Neuronal stem cell (in vitro differentiated cells): ENCODE measurements around the gene KCNQ1.

ENCODE experiments used
- DNase-seq: peaks from one replicate; pipeline ENCODE4 v3.0.0-alpha.2; 2013; ENCODE audit warnings: low spot score
- H2AFZ ChIP-seq: one replicate; pipeline ENCODE4 v1.6.1; 2013; ENCODE audit warnings: mild to moderate bottlenecking, low read length, inconsistent platforms
- H2AK5ac ChIP-seq: 2 replicates; pipeline ENCODE4 v1.6.1; 2013; ENCODE audit warnings: low read depth, mild to moderate bottlenecking, inconsistent platforms, low read length, moderate library complexity, mixed read lengths
- H2BK120ac ChIP-seq: 2 replicates; pipeline ENCODE4 v1.6.1; 2013; ENCODE audit warnings: low read depth, mild to moderate bottlenecking, inconsistent platforms, low read length, moderate library complexity, mixed read lengths
- H2BK12ac ChIP-seq: one replicate; pipeline ENCODE4 v1.6.1; 2013; ENCODE audit warnings: low read length, inconsistent platforms
- H2BK15ac ChIP-seq: 2 replicates; pipeline ENCODE4 v1.6.1; 2013; ENCODE audit warnings: mild to moderate bottlenecking, low read length, inconsistent platforms, mixed read lengths
- H2BK5ac ChIP-seq: one replicate; pipeline ENCODE4 v1.6.1; 2013; ENCODE audit warnings: inconsistent platforms, mild to moderate bottlenecking, low read length, moderate library complexity
- H3K14ac ChIP-seq: one replicate; pipeline ENCODE4 v1.6.1; 2013; ENCODE audit warnings: low read length, inconsistent platforms
- H3K18ac ChIP-seq: 2 replicates; pipeline ENCODE4 v1.6.1; 2013; ENCODE audit warnings: low read length, inconsistent platforms
- H3K23ac ChIP-seq: 2 replicates; pipeline ENCODE4 v1.6.1; 2013; ENCODE audit warnings: low read depth, mild to moderate bottlenecking, mixed read lengths, low read length, inconsistent platforms; ENCODE audit not compliant: poor library complexity
- H3K27ac ChIP-seq: replicated peaks from 3 replicates; pipeline ENCODE4 v1.5.1; 2013; ENCODE audit warnings: low read length, inconsistent platforms
- H3K27me3 ChIP-seq, 3 experiments: 2 replicates each; pipeline ENCODE4 v1.6.1; 2013; ENCODE audit warnings: low read length in 3 of 3, mild to moderate bottlenecking in 2 of 3, inconsistent platforms in 1 of 3, low read depth in 1 of 3, mixed read lengths in 1 of 3, moderate library complexity in 1 of 3; ENCODE audit not compliant: control insufficient read depth in 3 of 3, insufficient read depth in 3 of 3
- H3K36me3 ChIP-seq, 2 donors: replicated peaks in 1 of 2; 2 replicates each; pipeline ENCODE4 v1.6.1; 2013; ENCODE audit warnings: low read length in 2 of 2; ENCODE audit not compliant: control insufficient read depth in 2 of 2, insufficient read depth in 2 of 2
- H3K4ac ChIP-seq: 2 replicates; pipeline ENCODE4 v1.6.1; 2013; ENCODE audit warnings: inconsistent platforms, mild to moderate bottlenecking, low read length, moderate library complexity
- H3K4me1 ChIP-seq, 2 donors: 1 replicate in 1 of 2; 2 replicates in 1 of 2; pipeline ENCODE4 v1.6.1; 2013; ENCODE audit warnings: low read length in 2 of 2, low read depth in 1 of 2; ENCODE audit not compliant: control insufficient read depth in 2 of 2, insufficient read depth in 1 of 2
- H3K4me2 ChIP-seq: one replicate; pipeline ENCODE4 v1.6.1; 2013; ENCODE audit warnings: mild to moderate bottlenecking, low read length, inconsistent platforms; ENCODE audit not compliant: insufficient read depth, poor library complexity, severe bottlenecking
- H3K4me3 ChIP-seq, 2 donors: 2 replicates each; pipeline ENCODE4 v1.5.1; 2013; ENCODE audit warnings: low read length in 2 of 2, mild to moderate bottlenecking in 2 of 2, inconsistent platforms in 1 of 2, moderate library complexity in 1 of 2
- H3K79me1 ChIP-seq: one replicate; pipeline ENCODE4 v1.6.1; 2013; ENCODE audit warnings: low read depth, mild to moderate bottlenecking, inconsistent platforms, low read length, moderate library complexity
- H3K9ac ChIP-seq: one replicate; pipeline ENCODE4 v1.6.1; 2013; ENCODE audit warnings: mild to moderate bottlenecking, low read depth, low read length, inconsistent platforms; ENCODE audit not compliant: poor library complexity
- H3K9me3 ChIP-seq, 2 donors: replicated peaks in 1 of 2; 2 replicates each; pipeline versions ENCODE3 to v1.6.1; 2013; ENCODE audit warnings: low read length in 2 of 2, mild to moderate bottlenecking in 2 of 2, inconsistent platforms in 1 of 2, low read depth in 1 of 2, mixed read lengths in 1 of 2, moderate library complexity in 1 of 2; ENCODE audit not compliant: control insufficient read depth in 2 of 2, insufficient read depth in 1 of 2
- H4K8ac ChIP-seq: one replicate; pipeline ENCODE4 v1.6.1; 2013; ENCODE audit warnings: low read depth, mild to moderate bottlenecking, inconsistent platforms, low read length, moderate library complexity
- H4K91ac ChIP-seq: one replicate; pipeline ENCODE4 v1.6.1; 2013; ENCODE audit warnings: low read length, low read depth, mild to moderate bottlenecking, inconsistent platforms; ENCODE audit not compliant: poor library complexity
- WGBS, 2 donors: extraction: QIAGEN DNeasy Blood & Tissue Kit; methylation state at CpG; one replicate each; pipeline ENCODE4 v1.1.7; 2013; ENCODE audit warnings: missing lambda C conversion rate in 2 of 2, mixed read lengths in 1 of 2; ENCODE audit not compliant: insufficient read length in 2 of 2, insufficient replicate concordance in 1 of 2; ENCODE audit errors: extremely low coverage in 2 of 2; 5-methylcytosine and 5-hydroxymethylcytosine counted together

The KCNQ1 gene

DNA sequence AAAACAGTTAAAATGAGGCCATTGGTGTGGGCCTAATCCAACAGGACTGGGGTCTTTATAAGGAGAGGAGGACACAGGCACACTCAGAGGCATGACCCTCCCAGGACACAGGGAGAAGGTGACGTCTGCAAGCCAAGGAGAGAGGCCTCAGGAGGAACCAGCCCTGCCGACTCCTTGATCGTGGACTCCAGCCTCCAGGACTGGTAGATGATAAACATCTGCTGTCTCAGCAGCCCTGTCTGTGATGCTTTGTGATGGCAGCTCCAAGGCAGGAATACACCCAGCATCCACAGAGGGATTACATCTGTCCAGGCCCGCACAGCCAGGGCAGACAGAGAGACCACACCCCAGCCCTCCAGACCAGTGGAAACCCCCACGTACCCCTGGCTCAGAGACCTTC, 422.3 kb downstream of the KCNQ1 start:
- no CpG with 5 or more reads among the region's 5 CpGs for WGBS, 2 donors

DNA sequence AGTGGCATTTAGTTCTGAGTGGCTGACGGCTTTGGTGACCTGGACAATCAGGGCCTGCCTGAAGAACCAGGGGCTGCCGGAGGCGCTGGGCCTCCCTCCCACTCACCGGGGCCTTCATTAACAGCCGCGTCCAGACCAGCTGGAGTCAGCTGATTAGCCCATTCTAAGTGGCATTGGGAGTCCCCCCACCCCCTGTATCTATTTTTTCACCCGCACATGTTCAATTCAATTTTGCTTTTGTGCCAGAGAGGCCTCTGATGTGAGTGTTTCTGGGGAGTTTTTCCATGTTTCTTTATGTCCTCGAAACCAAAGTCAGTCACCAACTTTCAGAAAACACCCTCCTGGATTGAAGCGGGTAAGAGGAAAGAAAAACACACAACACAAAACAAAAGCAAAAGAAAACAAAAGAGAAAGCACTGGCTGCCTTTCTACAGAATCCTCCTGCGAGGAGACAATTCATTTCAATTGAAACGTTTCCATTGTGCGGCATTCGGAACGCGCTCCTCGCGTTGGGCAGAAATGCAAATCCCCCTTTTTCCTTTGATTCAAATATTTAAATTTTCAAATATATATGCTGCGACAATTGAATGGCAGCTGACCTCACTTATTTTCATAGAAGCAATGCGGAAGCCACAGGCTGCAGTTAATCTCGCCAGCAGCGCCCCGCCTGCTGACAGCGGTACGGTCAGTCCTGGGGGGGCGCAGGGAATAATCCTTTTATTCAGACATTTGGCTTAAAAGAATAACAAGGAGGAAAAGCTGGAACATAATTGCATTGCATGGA, 423.1 kb downstream of the KCNQ1 start:
- Histone ChIP-seq H2BK120ac (peak overlapping the region; percentile 91), H3K23ac (no peak overlapping the region), H3K79me1 (peaks cover 1% of the 10 kb centered on the region), H3K36me3 (no peaks in the 10 kb centered on the region), H3K27ac (peak overlapping the region; percentile 72), H3K4me2 (peak overlapping the region; percentile 56), H2BK5ac (peak overlapping the region; percentile 62), H4K91ac (no peak overlapping the region), H3K27me3 (peaks cover 3 to 54% (median 33%) of the 10 kb centered on the region in 3 experiments), H3K4me1 (peaks cover 26 to 42% of the 10 kb centered on the region in 2 donors), H2AK5ac (no peak overlapping the region), H3K14ac (no peak overlapping the region), H3K4me3 (peak overlapping the region in 1 of 2 donors; percentile 16), H2AFZ (peak overlapping the region; percentile 77), H3K18ac (no peak overlapping the region), H3K9ac (no peak overlapping the region), H4K8ac (no peak overlapping the region), H3K4ac (no peak overlapping the region), H2BK15ac (no peak overlapping the region), H3K9me3 (peaks cover 5 to 6% of the 10 kb centered on the region in 2 donors), H2BK12ac (no peak overlapping the region)
- DNase-seq, result no peak
- WGBS, 2 donors, result no CpG with 5 or more reads among the region's 25 CpGs

More for the DNA sequence above, 422.3 kb downstream of the KCNQ1 start:
- DNase-seq, result no peak
- H2BK15ac ChIP-seq, result peak overlapping the region; percentile 100
- peaks cover 5 to 6% of the 10 kb centered on the region in 2 donors for H3K9me3 ChIP-seq
- peak overlapping the region; percentile 69 for H2BK12ac ChIP-seq
- H3K4me3 ChIP-seq, result no peak overlapping the region
- H3K27me3 ChIP-seq, result peaks cover 3 to 54% (median 33%) of the 10 kb centered on the region in 3 experiments
- no peak overlapping the region for H3K9ac ChIP-seq
- no peak overlapping the region for H2AFZ ChIP-seq
- H2AK5ac ChIP-seq, result peak overlapping the region; percentile 82
- no peak overlapping the region for H4K91ac ChIP-seq
- H3K18ac ChIP-seq, result peak overlapping the region; percentile 88
- no peaks in the 10 kb centered on the region for H3K36me3 ChIP-seq
- H3K27ac ChIP-seq, result peak overlapping the region; percentile 72
- peak overlapping the region; percentile 62 for H2BK5ac ChIP-seq
- H3K23ac ChIP-seq, result no peak overlapping the region
- H3K14ac ChIP-seq, result peak overlapping the region; percentile 5
- H3K4me1 ChIP-seq, result peaks cover 26 to 42% of the 10 kb centered on the region in 2 donors
- no peak overlapping the region for H3K4ac ChIP-seq
- peak overlapping the region; percentile 14 for H2BK120ac ChIP-seq
- H3K4me2 ChIP-seq, result peak overlapping the region; percentile 56
- H4K8ac ChIP-seq, result no peak overlapping the region
- H3K79me1 ChIP-seq, result peaks cover 1% of the 10 kb centered on the region

DNA sequence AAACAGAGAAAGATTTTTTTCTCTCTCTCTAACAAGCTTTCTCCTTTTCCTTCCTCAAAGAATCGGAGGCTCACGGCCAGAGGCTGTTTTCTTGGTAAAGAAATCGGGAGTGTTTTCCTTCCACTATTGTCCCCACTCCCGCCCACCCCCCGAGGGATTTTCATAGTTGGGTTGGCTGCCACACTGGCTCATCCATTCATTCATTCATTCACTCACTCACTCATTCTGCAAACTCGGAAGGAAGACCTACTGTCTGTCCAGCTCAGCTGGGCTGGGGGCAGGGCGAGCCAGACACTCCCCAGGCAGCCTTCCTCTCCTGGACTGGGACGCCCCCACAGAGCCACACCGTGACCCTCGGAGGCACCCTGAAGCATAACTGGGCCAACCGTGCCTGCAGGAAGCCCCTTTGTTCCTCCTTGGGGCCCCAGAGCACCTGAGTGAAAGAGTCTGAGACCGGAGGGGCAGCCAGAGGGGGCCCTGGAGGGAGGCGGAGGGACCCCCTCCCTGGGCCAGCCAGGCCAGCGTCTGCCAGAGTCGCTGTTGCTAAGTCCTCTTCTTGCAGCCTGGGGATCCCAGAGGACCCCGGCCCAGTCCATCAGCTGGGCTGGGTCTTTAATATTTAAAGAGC, 423.8 kb downstream of the KCNQ1 start:
- no peak for DNase-seq
- H3K23ac ChIP-seq, result peak overlapping the region; percentile 43
- peak overlapping the region; percentile 77 for H2AFZ ChIP-seq
- no peak overlapping the region for H3K4ac ChIP-seq
- peak overlapping the region in 1 of 2 donors; percentile 16 for H3K4me3 ChIP-seq
- H3K27me3 ChIP-seq, result peaks cover 3 to 54% (median 33%) of the 10 kb centered on the region in 3 experiments
- peak overlapping the region; percentile 89 for H3K14ac ChIP-seq
- peak overlapping the region; percentile 21 for H3K9ac ChIP-seq
- no peaks in the 10 kb centered on the region for H3K36me3 ChIP-seq
- peaks cover 1% of the 10 kb centered on the region for H3K79me1 ChIP-seq
- peaks cover 5 to 6% of the 10 kb centered on the region in 2 donors for H3K9me3 ChIP-seq
- H4K8ac ChIP-seq, result peak overlapping the region; percentile 65
- peak overlapping the region; percentile 92 for H4K91ac ChIP-seq
- H2BK15ac ChIP-seq, result peak overlapping the region; percentile 99
- H3K4me2 ChIP-seq, result peak overlapping the region; percentile 56
- H2AK5ac ChIP-seq, result peak overlapping the region; percentile 70
- H3K27ac ChIP-seq, result peak overlapping the region; percentile 72
- peak overlapping the region; percentile 91 for H2BK120ac ChIP-seq
- H3K4me1 ChIP-seq, result peaks cover 24 to 36% of the 10 kb centered on the region in 2 donors
- peak overlapping the region; percentile 99 for H2BK12ac ChIP-seq
- no peak overlapping the region for H2BK5ac ChIP-seq
- peak overlapping the region; percentile 99 for H3K18ac ChIP-seq
- WGBS, 2 donors, result no CpG with 5 or more reads among the region's 16 CpGs

DNA sequence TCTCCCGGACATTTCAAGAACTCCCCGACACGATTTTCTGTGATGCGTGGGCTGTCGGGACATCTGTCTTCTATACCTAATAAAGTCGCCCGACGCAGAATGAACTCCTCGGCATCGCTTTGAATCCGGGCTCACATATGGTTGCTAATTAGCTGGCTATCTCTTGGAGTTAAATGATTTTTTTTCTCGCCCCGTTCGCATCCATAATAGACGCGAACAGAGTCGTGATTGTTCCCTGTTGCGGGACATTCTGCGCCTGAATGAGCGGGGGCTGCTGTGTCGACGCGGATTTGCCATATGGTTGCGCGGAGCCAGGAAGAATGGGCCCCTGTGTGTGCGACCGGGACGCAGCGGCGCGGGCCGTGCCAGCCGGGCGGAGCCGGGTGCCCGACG, 424.3 kb downstream of the KCNQ1 start:
- H2BK120ac ChIP-seq, result peak overlapping the region; percentile 91
- H3K4me1 ChIP-seq, result peaks cover 24 to 36% of the 10 kb centered on the region in 2 donors
- no CpG with 5 or more reads among the region's 37 CpGs for WGBS, 2 donors
- peak overlapping the region; percentile 88 for H3K9ac ChIP-seq
- H3K36me3 ChIP-seq, result no peaks in the 10 kb centered on the region
- no peak overlapping the region for H3K23ac ChIP-seq
- no peak overlapping the region for H2BK5ac ChIP-seq
- H2BK12ac ChIP-seq, result peak overlapping the region; percentile 84
- no peak overlapping the region for H4K91ac ChIP-seq
- no peak for DNase-seq
- peak overlapping the region; percentile 56 for H3K4me2 ChIP-seq
- peak overlapping the region; percentile 82 for H4K8ac ChIP-seq
- peak overlapping the region; percentile 72 for H3K27ac ChIP-seq
- H2AFZ ChIP-seq, result peak overlapping the region; percentile 77
- H3K9me3 ChIP-seq, result peaks cover 5 to 6% of the 10 kb centered on the region in 2 donors
- peak overlapping the region; percentile 71 for H3K14ac ChIP-seq
- H3K4me3 ChIP-seq, result no peak overlapping the region
- peak overlapping the region; percentile 84 for H2AK5ac ChIP-seq
- H3K79me1 ChIP-seq, result peaks cover 1% of the 10 kb centered on the region
- H3K27me3 ChIP-seq, result peaks cover 3 to 54% (median 32%) of the 10 kb centered on the region in 3 experiments
- peak overlapping the region; percentile 99 for H3K18ac ChIP-seq
- peak overlapping the region; percentile 95 for H3K4ac ChIP-seq
- H2BK15ac ChIP-seq, result peak overlapping the region; percentile 99
